Measurements from ENCODE around the gene HYAL1.

- no peak for TF ChIP-seq CTCF (IDR thresholded peaks at IDR 0.05)
- TF ChIP-seq POLR2A (IDR thresholded peaks at IDR 0.05): no peak
Observed at GRCh38 chr3:50341537-50341936, 38.2 kb upstream of the HYAL1 start.

All from esophagus squamous epithelium (tissue), 4 donors.